AG08395 (cell line): Measurements from ENCODE around the gene MAP2K7.

Source experiments
- DNase-seq: peaks from one replicate; pipeline ENCODE4 v3.0.0; 2012; ENCODE audit warnings: mixed read lengths, low spot score

Gene MAP2K7

GRCh38 chr19:7867092-7867844, 36.4 kb upstream of the MAP2K7 start:
- no peak for DNase-seq

GRCh38 chr19:7868326-7868670, 35.4 kb upstream of the MAP2K7 start:
- no peak for DNase-seq

GRCh38 chr19:7868671-7869452, 34.8 kb upstream of the MAP2K7 start:
- DNase-seq = peak; percentile 80

GRCh38 chr19:7869453-7869909, 34.2 kb upstream of the MAP2K7 start:
- DNase-seq = peak; percentile 54

- no peak for DNase-seq
Observed at GRCh38 chr19:7869910-7870511, 33.7 kb upstream of the MAP2K7 start.

GRCh38 chr19:7870571-7871436, 32.9 kb upstream of the MAP2K7 start:
- DNase-seq = no peak

- DNase-seq = peak; percentile 95
Observed at GRCh38 chr19:7871437-7872305, 32.0 kb upstream of the MAP2K7 start.

GRCh38 chr19:7872306-7873204, 31.1 kb upstream of the MAP2K7 start:
- DNase-seq = no peak

- DNase-seq = no peak
Observed at GRCh38 chr19:7873304-7874075, 30.2 kb upstream of the MAP2K7 start.

- peak; percentile 38 for DNase-seq
Observed at GRCh38 chr19:7874076-7874896, 29.4 kb upstream of the MAP2K7 start, which contains the start of gene PRR36. PRR36 (minus strand) TSS chr19:7874390; CDS start chr19:7873689, 701 bp downstream.

GRCh38 chr19:7874897-7875273, 28.8 kb upstream of the MAP2K7 start:
- DNase-seq = no peak

- no peak for DNase-seq
Observed at GRCh38 chr19:7877249-7877836, 26.3 kb upstream of the MAP2K7 start.

- no peak for DNase-seq
Observed at GRCh38 chr19:7879111-7879807, 24.4 kb upstream of the MAP2K7 start.

- no peak for DNase-seq
Observed at GRCh38 chr19:7879836-7880235, 23.8 kb upstream of the MAP2K7 start.

- DNase-seq = no peak
Observed at GRCh38 chr19:7881910-7882309, 21.8 kb upstream of the MAP2K7 start.

- DNase-seq = no peak
Observed at GRCh38 chr19:7883105-7883504, 20.6 kb upstream of the MAP2K7 start.
